HG03432 (cell line): ENCODE measurements around the gene SEC14L5.

Source experiments
- ATAC-seq: cut with Tn5 transposase; IDR thresholded peaks from one replicate; pipeline ENCODE4 v1.9.1; 2021; ENCODE audit warnings: mild to moderate bottlenecking, moderate library complexity; ENCODE audit not compliant: unreplicated experiment

Gene SEC14L5

GRCh38 chr16:5007256-5007655, 49.1 kb downstream of the SEC14L5 start:
- ATAC-seq, result no peak

- ATAC-seq, result no peak
Observed at GRCh38 chr16:5008311-5008731, 50.2 kb downstream of the SEC14L5 start.

- ATAC-seq, result no peak
Observed at GRCh38 chr16:5010576-5011329, 52.6 kb downstream of the SEC14L5 start.

GRCh38 chr16:5011637-5012036, 53.5 kb downstream of the SEC14L5 start:
- ATAC-seq, result no peak

GRCh38 chr16:5012887-5013286, 54.8 kb downstream of the SEC14L5 start:
- ATAC-seq, result no peak

- no peak for ATAC-seq
Observed at GRCh38 chr16:5015351-5015750, 57.2 kb downstream of the SEC14L5 start.

- ATAC-seq, result no peak
Observed at GRCh38 chr16:5015887-5016286, 57.8 kb downstream of the SEC14L5 start.

GRCh38 chr16:5016967-5017677, 59.0 kb downstream of the SEC14L5 start:
- ATAC-seq, result no peak

- ATAC-seq, result no peak
Observed at GRCh38 chr16:5017678-5017969, 59.5 kb downstream of the SEC14L5 start.

GRCh38 chr16:5018793-5019192, 60.7 kb downstream of the SEC14L5 start:
- ATAC-seq, result no peak

- no peak for ATAC-seq
Observed at GRCh38 chr16:5019775-5020174, 61.6 kb downstream of the SEC14L5 start.

GRCh38 chr16:5020551-5020950, 62.4 kb downstream of the SEC14L5 start:
- no peak for ATAC-seq

GRCh38 chr16:5022521-5022920, 64.4 kb downstream of the SEC14L5 start:
- no peak for ATAC-seq

- no peak for ATAC-seq
Observed at GRCh38 chr16:5024632-5025031, 66.5 kb downstream of the SEC14L5 start.

- ATAC-seq, result no peak
Observed at GRCh38 chr16:5025171-5025632, 67.1 kb downstream of the SEC14L5 start.

GRCh38 chr16:5026664-5027063, 68.5 kb downstream of the SEC14L5 start:
- ATAC-seq, result no peak

- no peak for ATAC-seq
Observed at GRCh38 chr16:5027086-5027485, 69.0 kb downstream of the SEC14L5 start.

- ATAC-seq, result no peak
Observed at GRCh38 chr16:5027575-5028235, 69.6 kb downstream of the SEC14L5 start.

GRCh38 chr16:5028950-5029475, 70.9 kb downstream of the SEC14L5 start:
- no peak for ATAC-seq

GRCh38 chr16:5030251-5030870, 72.2 kb downstream of the SEC14L5 start:
- no peak for ATAC-seq

- ATAC-seq, result no peak
Observed at GRCh38 chr16:5031601-5032000, 73.5 kb downstream of the SEC14L5 start.
